H9 (cell line): Measurements from ENCODE around the gene SERPINH1. TPM values are rescaled to one million over a fixed set of nuclear protein-coding genes. Genes with fewer than 3 reads are reported as not detected.

Experiments
- DNase-seq: peaks from one replicate; pipeline ENCODE4 v3.0.0-alpha.2; 2017
- H2AFZ ChIP-seq: one replicate; pipeline ENCODE4 v1.6.1; 2013; ENCODE audit warnings: mild to moderate bottlenecking, low read length, control low read depth, moderate library complexity
- H2AK5ac ChIP-seq: 2 replicates; pipeline ENCODE4 v1.6.1; 2013; ENCODE audit warnings: low read length, control low read depth, mixed read lengths; ENCODE audit not compliant: insufficient read length
- H2BK120ac ChIP-seq: one replicate; pipeline ENCODE4 v1.6.1; 2013; ENCODE audit warnings: low read depth, mild to moderate bottlenecking, low read length, control low read depth, inconsistent platforms; ENCODE audit not compliant: poor library complexity, severe bottlenecking
- H2BK12ac ChIP-seq: 2 replicates; pipeline ENCODE4 v1.6.1; 2013; ENCODE audit warnings: low read length, control low read depth, mixed read lengths, low read depth; ENCODE audit not compliant: insufficient read length
- H2BK15ac ChIP-seq: 2 replicates; pipeline ENCODE4 v1.6.1; 2013; ENCODE audit warnings: low read depth, low read length, control low read depth
- H2BK20ac ChIP-seq: one replicate; pipeline ENCODE4 v1.6.1; 2013; ENCODE audit warnings: low read depth, mild to moderate bottlenecking, low read length, control low read depth, inconsistent platforms; ENCODE audit not compliant: poor library complexity, severe bottlenecking
- H2BK5ac ChIP-seq: 2 replicates; pipeline ENCODE4 v1.6.1; 2013; ENCODE audit warnings: low read length, control low read depth, mixed read lengths; ENCODE audit not compliant: insufficient read length
- H3K14ac ChIP-seq: 2 replicates; pipeline ENCODE4 v1.6.1; 2013; ENCODE audit warnings: low read length, control low read depth; ENCODE audit not compliant: insufficient read depth
- H3K18ac ChIP-seq: 2 replicates; pipeline ENCODE4 v1.6.1; 2013; ENCODE audit warnings: low read depth, mild to moderate bottlenecking, mixed read lengths, low read length, control low read depth; ENCODE audit not compliant: insufficient read length
- H3K23ac ChIP-seq: 2 replicates; pipeline ENCODE4 v1.6.1; 2013; ENCODE audit warnings: low read length, control low read depth, mixed read lengths, low read depth; ENCODE audit not compliant: insufficient read length
- H3K23me2 ChIP-seq: 2 replicates; pipeline ENCODE4 v1.6.1; 2013; ENCODE audit warnings: low read depth, mild to moderate bottlenecking, mixed read lengths, low read length, control low read depth; ENCODE audit not compliant: insufficient read length, poor library complexity, severe bottlenecking
- H3K27ac ChIP-seq: 2 replicates; pipeline ENCODE4 v1.5.1; 2013; ENCODE audit warnings: low read length, control low read depth, mixed read lengths, low read depth; ENCODE audit not compliant: insufficient read length
- H3K27me3 ChIP-seq: 2 replicates; pipeline ENCODE4 v1.6.1; 2013; ENCODE audit warnings: low read length, control low read depth, inconsistent platforms; ENCODE audit not compliant: insufficient read depth
- H3K4ac ChIP-seq: 2 replicates; pipeline ENCODE4 v1.6.1; 2013; ENCODE audit warnings: low read depth, mild to moderate bottlenecking, control low read depth, inconsistent platforms, low read length, moderate library complexity
- H3K4me1 ChIP-seq: 2 replicates; pipeline ENCODE4 v1.6.1; 2013; ENCODE audit warnings: low read length, control low read depth, inconsistent platforms; ENCODE audit not compliant: insufficient read depth
- H3K4me2 ChIP-seq: 2 replicates; pipeline ENCODE4 v1.6.1; 2013; ENCODE audit warnings: low read length, control low read depth, mixed read lengths; ENCODE audit not compliant: insufficient read length, insufficient read depth
- H3K56ac ChIP-seq: 2 replicates; pipeline ENCODE4 v1.6.1; 2013; ENCODE audit warnings: low read depth, mild to moderate bottlenecking, mixed read lengths, low read length, control low read depth; ENCODE audit not compliant: insufficient read length
- H3K79me1 ChIP-seq: 2 replicates; pipeline ENCODE4 v1.6.1; 2013; ENCODE audit warnings: low read depth, mild to moderate bottlenecking, moderate library complexity, low read length, control low read depth, inconsistent platforms; ENCODE audit not compliant: insufficient read depth, poor library complexity, severe bottlenecking
- H3K79me2 ChIP-seq: 2 replicates; pipeline ENCODE4 v1.6.1; 2013; ENCODE audit warnings: low read length, control low read depth, inconsistent platforms; ENCODE audit not compliant: insufficient read depth
- H3K9ac ChIP-seq: 2 replicates; pipeline ENCODE4 v1.6.1; 2013; ENCODE audit warnings: low read length, control low read depth, mixed read lengths; ENCODE audit not compliant: insufficient read length; ENCODE audit errors: extremely low read depth
- H3K9me3 ChIP-seq: one replicate; pipeline ENCODE4 v1.6.1; 2013; ENCODE audit warnings: low read depth, low read length, inconsistent platforms; ENCODE audit not compliant: control insufficient read depth
- H3T11ph ChIP-seq: one replicate; pipeline ENCODE4 v1.6.1; 2013; ENCODE audit warnings: mild to moderate bottlenecking, low read length, control low read depth, inconsistent platforms
- H4K20me1 ChIP-seq: one replicate; pipeline ENCODE4 v1.6.1; 2013; ENCODE audit not compliant: control insufficient read depth, insufficient read length, insufficient read depth
- H4K5ac ChIP-seq: 2 replicates; pipeline ENCODE4 v1.6.1; 2013; ENCODE audit warnings: low read depth, mild to moderate bottlenecking, mixed read lengths, low read length, control low read depth; ENCODE audit not compliant: insufficient read length
- H4K8ac ChIP-seq: replicated peaks from 2 replicates; pipeline ENCODE4 v1.6.1; 2013; ENCODE audit warnings: low read length, control low read depth, mixed read lengths, low read depth; ENCODE audit not compliant: insufficient read length
- H4K91ac ChIP-seq: 2 replicates; pipeline ENCODE4 v1.6.1; 2013; ENCODE audit warnings: low read depth, mild to moderate bottlenecking, moderate library complexity, mixed read lengths, low read length, control low read depth; ENCODE audit not compliant: insufficient read length
- H3K27ac Mint-ChIP-seq, 3 experiments: 2 replicates in 2 of 3; 3 replicates in 1 of 3; pipeline ENCODE4 v1.8.0; 2020 to 2021; ENCODE audit warnings: mixed read lengths in 3 of 3, mild to moderate bottlenecking in 1 of 3, moderate library complexity in 1 of 3
- H3K27me3 Mint-ChIP-seq: 2 replicates; pipeline ENCODE4 v1.8.0; 2021; ENCODE audit warnings: low read depth, mild to moderate bottlenecking, moderate library complexity, mixed read lengths
- H3K36me3 Mint-ChIP-seq, 3 experiments: 2 replicates in 2 of 3; 3 replicates in 1 of 3; pipeline ENCODE4 v1.8.0; 2020 to 2021; ENCODE audit warnings: low read depth in 3 of 3, mixed read lengths in 3 of 3; ENCODE audit not compliant: insufficient read depth in 1 of 3
- H3K4me1 Mint-ChIP-seq, 2 experiments: 2 replicates each; pipeline ENCODE4 v1.8.0; 2020; ENCODE audit warnings: mixed read lengths in 2 of 2
- H3K4me3 Mint-ChIP-seq, 2 experiments: 2 replicates in 1 of 2; 3 replicates in 1 of 2; pipeline ENCODE4 v1.8.0; 2020 to 2021; ENCODE audit warnings: mild to moderate bottlenecking in 2 of 2, mixed read lengths in 2 of 2, moderate library complexity in 1 of 2
- H3K9me3 Mint-ChIP-seq, 2 experiments: 2 replicates in 1 of 2; 3 replicates in 1 of 2; pipeline ENCODE4 v1.8.0; 2020; ENCODE audit warnings: mild to moderate bottlenecking in 2 of 2, mixed read lengths in 2 of 2, moderate library complexity in 1 of 2
- CTCF ChIP-seq: fragments of 200-600 bp; sonication (generic); conservative IDR thresholded peaks from 3 replicates; pipeline ENCODE4 v1.8.0; 2021; ENCODE audit warnings: antibody characterized with exemption, mild to moderate bottlenecking
- WGBS: extraction: QIAGEN DNeasy Blood & Tissue Kit; methylation state at CpG from one replicate; pipeline ENCODE4 v1.1.7; 2013; ENCODE audit warnings: missing lambda C conversion rate, low lambda C conversion rate, mixed read lengths; ENCODE audit not compliant: insufficient read length; ENCODE audit errors: extremely low coverage; 5-methylcytosine and 5-hydroxymethylcytosine counted together
- total RNA-seq: library from RNA; stranded (reverse); gene quantifications from 2 replicates; pipeline ENCODE4 v1.2.1, GENCODE V29; 2021

SERPINH1 gene
- total RNA-seq, 1 experiment from 2014 or later: 253 TPM

- Histone ChIP-seq H3K14ac (no peak overlapping the region; the same call in 1 of the 2 replicates), H3K9me3 (no peaks in the 10 kb centered on the region), H3K23me2 (no peaks in the 10 kb centered on the region), H2BK12ac (no peak overlapping the region), H3K27ac (no peak overlapping the region), H3K79me1 (no peaks in the 10 kb centered on the region), H4K5ac (no peak overlapping the region), H4K91ac (no peak overlapping the region), H2BK15ac (no peak overlapping the region), H3T11ph (no peak overlapping the region), H3K27me3 (peaks cover 2% of the 10 kb centered on the region; the same call in 1 of the 2 replicates), H3K9ac (no peak overlapping the region), H3K4me2 (no peak overlapping the region), H2AK5ac (no peak overlapping the region), H2BK5ac (no peak overlapping the region), H3K79me2 (no peaks in the 10 kb centered on the region), H2BK120ac (no peak overlapping the region), H2AFZ (no peak overlapping the region), H2BK20ac (no peak overlapping the region), H3K23ac (no peak overlapping the region), H3K56ac (no peak overlapping the region), H4K20me1 (no peaks in the 10 kb centered on the region), H4K8ac (no peak overlapping the region), H3K18ac (no peak overlapping the region), H3K4me1 (no peaks in the 10 kb centered on the region), H3K4ac (no peak overlapping the region)
- Mint-ChIP-seq H3K27ac (no peak overlapping the region), H3K4me1 (peaks cover 12 to 22% of the 10 kb centered on the region in 2 experiments), H3K36me3 (no peaks in the 10 kb centered on the region), H3K9me3 (no peaks in the 10 kb centered on the region; a peak in 1 of 5 replicates), H3K4me3 (no peak overlapping the region), H3K27me3 (peaks cover 12% of the 10 kb centered on the region)
- no CpG with 5 or more reads among the region's 3 CpGs for WGBS
- no peak for TF ChIP-seq CTCF
- no peak for DNase-seq
Measured at GRCh38 chr11:75518204-75518549, 43.9 kb upstream of the SERPINH1 start.
